GM10248 (cell line): Measurements from ENCODE around the gene MARCHF10.

ENCODE experiments used
- CTCF ChIA-PET: fragments of 300-600 bp; sonication (Branson Sonifier 250); formaldehyde crosslinking; extraction: SDS; loops from one replicate; lab custom pipeline; 2021; ENCODE audit warnings: antibody characterized with exemption; lab: Yijun Ruan, JAX
- POLR2A ChIA-PET: fragments of 350-650 bp; sonication (Branson Sonifier 250); formaldehyde crosslinking; extraction: SDS; loops from one replicate; lab custom pipeline; 2020; ENCODE audit warnings: antibody characterized with exemption; lab: Yijun Ruan, JAX
- DNase-seq: peaks from one replicate; pipeline ENCODE4 v3.0.0; 2012; ENCODE audit errors: extremely low spot score
- TF ChIP-seq, protein P1 (sequence below): IDR thresholded peaks from 2 replicates; pipeline ENCODE4 v1.5.1; 2012; ENCODE audit warnings: mild to moderate bottlenecking, low read depth; ENCODE audit errors: extremely low read depth, missing control alignments, control extremely low read depth

Gene MARCHF10

DNA sequence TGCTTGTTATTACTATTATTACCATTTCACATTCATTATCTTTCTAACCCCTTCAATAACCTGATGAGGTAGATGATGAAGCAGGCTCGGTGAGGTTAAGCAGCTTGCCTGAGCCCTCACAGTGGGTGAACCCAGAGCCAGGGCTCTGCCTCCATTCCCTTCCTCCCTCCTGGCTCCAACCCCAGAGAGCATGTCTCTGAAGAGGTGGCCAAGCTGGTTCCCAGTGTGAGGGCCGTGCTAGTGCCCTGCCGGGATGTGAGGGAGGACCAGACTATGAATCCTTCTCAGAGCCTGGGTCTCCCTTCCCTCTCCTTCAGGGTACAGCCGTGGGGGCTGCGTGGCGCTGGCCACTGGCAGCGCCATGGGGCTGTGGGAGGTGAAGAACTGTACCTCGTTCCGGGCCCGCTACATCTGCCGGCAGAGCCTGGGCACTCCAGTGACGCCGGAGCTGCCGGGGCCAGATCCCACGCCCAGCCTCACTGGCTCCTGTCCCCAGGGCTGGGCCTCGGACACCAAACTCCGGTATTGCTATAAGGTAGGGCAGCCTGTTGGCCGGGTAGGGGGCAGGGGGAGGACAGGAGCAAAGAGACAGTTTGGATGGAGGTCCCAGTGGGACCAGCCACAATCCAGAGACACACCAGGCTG lies 131.0 kb downstream of the MARCHF10 start:
- POLR2A ChIA-PET = no interaction called here
- CTCF ChIA-PET = no interaction called here
- DNase-seq = no peak
- TF ChIP-seq, protein P1, sequence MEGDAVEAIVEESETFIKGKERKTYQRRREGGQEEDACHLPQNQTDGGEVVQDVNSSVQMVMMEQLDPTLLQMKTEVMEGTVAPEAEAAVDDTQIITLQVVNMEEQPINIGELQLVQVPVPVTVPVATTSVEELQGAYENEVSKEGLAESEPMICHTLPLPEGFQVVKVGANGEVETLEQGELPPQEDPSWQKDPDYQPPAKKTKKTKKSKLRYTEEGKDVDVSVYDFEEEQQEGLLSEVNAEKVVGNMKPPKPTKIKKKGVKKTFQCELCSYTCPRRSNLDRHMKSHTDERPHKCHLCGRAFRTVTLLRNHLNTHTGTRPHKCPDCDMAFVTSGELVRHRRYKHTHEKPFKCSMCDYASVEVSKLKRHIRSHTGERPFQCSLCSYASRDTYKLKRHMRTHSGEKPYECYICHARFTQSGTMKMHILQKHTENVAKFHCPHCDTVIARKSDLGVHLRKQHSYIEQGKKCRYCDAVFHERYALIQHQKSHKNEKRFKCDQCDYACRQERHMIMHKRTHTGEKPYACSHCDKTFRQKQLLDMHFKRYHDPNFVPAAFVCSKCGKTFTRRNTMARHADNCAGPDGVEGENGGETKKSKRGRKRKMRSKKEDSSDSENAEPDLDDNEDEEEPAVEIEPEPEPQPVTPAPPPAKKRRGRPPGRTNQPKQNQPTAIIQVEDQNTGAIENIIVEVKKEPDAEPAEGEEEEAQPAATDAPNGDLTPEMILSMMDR = no peak

- DNase-seq = no peak
- POLR2A ChIA-PET = no interaction called here
- CTCF ChIA-PET = no interaction called here
- TF ChIP-seq, protein P1 = no peak
These were observed 131.7 kb downstream of the MARCHF10 start for GRCh38 chr17:62676231-62676943.

DNA sequence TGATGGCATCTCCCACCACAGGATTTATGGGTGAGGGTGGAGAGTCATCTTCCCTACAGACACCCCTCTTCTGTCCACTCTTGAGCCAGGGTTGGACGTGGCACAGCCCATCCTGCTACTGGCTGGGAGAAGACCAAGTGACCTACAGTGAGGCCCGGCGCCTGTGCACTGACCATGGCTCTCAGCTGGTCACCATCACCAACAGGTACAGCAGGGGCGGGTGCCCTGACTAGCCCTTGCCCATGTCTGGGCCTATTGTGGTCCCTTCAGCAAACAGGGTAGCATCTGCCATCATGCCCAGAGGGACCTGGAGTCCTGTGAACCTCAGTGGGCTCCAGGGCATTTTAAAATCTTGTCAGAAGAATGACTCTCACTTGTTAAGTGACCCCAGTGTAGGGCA lies 132.4 kb downstream of the MARCHF10 start:
- DNase-seq = no peak
- ChIA-PET CTCF (no interaction called here), POLR2A (no interaction called here)
- TF ChIP-seq, protein P1 = no peak

GRCh38 chr17:62675260-62675659 lies 132.9 kb downstream of the MARCHF10 start:
- DNase-seq = no peak
- CTCF ChIA-PET = no interaction called here
- POLR2A ChIA-PET = no interaction called here
- TF ChIP-seq, protein P1 = no peak

- ChIA-PET CTCF (no interaction called here), POLR2A (no interaction called here)
- no peak for DNase-seq
- TF ChIP-seq, protein P1 = no peak
These were observed 133.3 kb downstream of the MARCHF10 start for GRCh38 chr17:62674841-62675240.

DNA sequence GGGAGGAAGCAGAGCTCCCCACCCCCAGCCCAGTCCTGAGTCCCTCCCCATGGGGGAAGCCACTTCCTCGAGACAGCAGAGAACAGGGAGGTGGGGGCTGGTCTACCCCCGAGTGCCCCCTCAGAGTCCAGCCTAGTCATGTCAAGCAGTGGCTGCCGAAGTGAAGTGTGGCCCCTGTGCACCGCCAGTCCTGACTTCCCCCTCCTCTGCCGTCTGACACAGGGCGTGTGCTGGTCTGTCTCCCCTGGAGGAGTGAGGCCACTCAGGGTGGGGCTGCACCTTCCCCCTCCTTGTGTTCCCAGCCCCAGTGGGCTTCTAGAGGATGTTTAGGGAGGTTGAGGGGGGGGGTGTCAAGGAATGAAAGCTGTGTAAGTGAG lies 133.8 kb downstream of the MARCHF10 start:
- ChIA-PET CTCF (no interaction called here), POLR2A (no interaction called here)
- TF ChIP-seq, protein P1 = no peak
- no peak for DNase-seq
